Stimulated activated CD8-positive, alpha-beta memory T cell treated with anti-CD3 and anti-CD28 coated beads, Interleukin-15, amount 100 ng/mL, for 4 hours (primary cell): ENCODE results near the gene NAA50.

Source experiments
- DNase-seq, 2 donors: peaks; one replicate each; pipeline ENCODE4 v3.0.0-alpha.2; 2020; ENCODE audit warnings: low read depth in 2 of 2

NAA50 gene

DNA sequence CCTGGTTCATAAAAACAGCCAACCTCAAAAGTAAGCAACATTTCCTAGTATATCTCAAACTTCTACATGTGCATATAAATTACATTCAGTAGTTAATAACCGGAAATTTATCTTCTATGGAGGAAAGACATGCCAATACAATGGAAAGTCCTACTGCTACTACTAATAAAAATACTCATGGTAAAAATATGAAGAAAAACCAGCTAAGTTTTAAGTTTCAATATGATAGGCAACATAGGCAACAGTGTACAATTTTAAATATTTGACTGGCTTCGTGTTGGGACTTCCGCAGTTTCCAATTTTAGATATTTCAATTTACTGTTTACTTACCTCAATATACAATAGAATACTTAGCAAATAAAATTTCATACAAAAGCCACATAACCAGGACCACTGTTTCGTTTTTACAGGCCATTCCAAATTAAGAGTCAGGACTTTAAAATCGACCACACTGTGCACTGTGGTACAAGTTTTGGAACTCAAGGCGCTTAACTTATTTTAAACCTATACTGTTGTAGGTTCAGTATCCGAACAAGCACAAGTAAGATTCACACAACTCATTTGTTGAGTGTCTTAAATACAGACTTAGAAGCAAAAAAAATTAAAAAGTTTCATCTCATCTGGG, 2.9 kb downstream of the NAA50 start:
- DNase-seq = no peak

GRCh38 chr3:113741620-113742019, 4.4 kb downstream of the NAA50 start:
- DNase-seq = no peak

DNA sequence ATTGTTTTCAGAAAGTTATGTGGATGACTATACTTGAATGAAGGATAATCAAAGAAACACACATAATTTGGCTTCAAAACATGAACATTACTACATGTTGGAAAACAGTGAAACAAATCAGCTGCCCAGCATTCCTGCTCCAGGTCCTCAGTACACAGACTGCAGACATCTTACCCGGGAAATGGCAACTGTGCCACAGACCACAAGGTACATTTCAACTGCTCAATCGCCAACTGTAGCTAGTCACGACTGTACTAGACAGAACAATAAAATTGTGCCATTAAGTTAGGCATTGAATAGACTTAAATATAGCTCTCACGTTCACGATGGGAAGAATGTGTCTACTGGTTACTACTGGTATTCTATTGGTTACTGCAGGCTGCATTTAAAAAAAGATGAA, 5.0 kb downstream of the NAA50 start:
- DNase-seq = no peak

- DNase-seq = no peak
Observed at GRCh38 chr3:113736548-113737089, 9.4 kb downstream of the NAA50 start.

DNA sequence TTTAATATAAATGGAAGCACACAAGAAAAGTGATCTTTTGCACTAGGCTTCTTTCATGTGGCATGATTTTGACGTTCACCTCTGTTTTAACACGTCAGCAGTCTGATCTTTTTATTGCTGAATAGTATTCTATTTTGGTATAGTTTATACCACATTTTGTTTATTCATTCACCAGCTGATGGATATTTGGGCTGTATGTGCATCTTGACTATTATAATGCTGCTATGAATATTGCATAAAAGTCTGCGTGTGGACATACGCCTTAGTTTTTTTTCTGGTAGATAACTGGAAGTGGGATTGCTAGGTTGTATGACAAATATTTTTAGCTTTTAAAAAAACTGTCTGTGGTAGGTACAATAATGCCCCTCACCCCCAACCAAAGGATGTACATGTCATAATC, 14.4 kb downstream of the NAA50 start:
- no peak for DNase-seq

DNA sequence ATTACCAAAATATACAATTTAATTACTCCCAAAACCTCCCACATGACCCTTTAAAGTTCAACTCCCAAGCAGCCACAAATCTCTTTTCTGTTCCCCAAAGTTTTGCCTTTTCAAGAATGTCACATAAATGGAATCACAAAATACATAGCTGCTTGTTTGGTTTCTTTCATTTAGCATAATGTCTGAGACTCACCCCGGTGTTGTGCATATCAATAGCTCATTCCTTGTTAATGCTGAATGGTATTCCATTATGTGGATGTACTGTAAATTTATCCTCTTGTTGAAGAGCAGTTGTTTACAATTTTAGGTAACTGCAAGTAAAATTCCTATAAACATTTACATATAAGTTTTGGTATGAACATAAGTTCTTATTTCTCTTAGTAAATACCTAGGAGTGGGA, 15.5 kb downstream of the NAA50 start:
- DNase-seq = no peak

GRCh38 chr3:113728661-113729060, 17.4 kb downstream of the NAA50 start:
- DNase-seq = no peak

DNA sequence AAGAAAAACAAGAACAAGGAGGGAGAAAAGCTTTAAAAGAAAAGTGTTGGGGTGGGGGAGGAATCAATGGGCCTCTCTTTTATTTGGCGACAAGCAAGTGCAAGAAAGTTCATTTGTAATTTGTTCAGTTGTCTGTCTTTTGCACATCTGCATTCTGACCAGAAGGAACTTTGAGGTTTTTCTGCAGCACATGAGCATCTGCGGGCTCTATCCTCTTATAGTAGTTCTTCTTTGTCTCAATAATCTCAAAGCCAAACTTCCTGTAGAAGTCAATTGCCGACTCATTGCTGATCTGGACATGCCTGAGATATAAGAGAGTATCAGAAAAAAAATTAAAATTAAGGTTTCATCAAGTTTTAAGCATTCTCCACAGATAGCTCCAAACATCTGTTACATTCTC, 24.4 kb downstream of the NAA50 start:
- DNase-seq = no peak

- no peak for DNase-seq
Observed at GRCh38 chr3:113719758-113720157, 26.3 kb downstream of the NAA50 start.

GRCh38 chr3:113719294-113719693, 26.8 kb downstream of the NAA50 start:
- no peak for DNase-seq

DNA sequence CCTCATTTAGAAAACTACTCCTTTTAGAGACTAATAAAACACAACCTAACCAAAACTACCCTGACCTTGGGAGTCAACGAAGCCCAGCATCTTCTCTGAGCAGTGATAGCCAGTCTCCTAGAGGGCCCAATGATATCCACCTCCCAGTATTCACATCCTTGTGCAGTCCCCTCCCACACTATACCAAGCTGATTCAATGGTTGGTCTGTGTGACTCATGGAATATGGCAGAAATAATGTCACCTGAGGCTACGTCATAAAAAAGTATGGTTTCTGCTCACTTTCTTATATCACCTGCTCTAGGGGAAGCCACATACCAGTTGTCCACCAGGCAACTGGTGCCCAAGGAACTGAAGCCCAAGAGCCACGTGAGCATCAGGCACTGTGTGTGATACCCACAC, 28.2 kb downstream of the NAA50 start:
- no peak for DNase-seq

GRCh38 chr3:113717308-113717707, 28.7 kb downstream of the NAA50 start:
- no peak for DNase-seq

DNA sequence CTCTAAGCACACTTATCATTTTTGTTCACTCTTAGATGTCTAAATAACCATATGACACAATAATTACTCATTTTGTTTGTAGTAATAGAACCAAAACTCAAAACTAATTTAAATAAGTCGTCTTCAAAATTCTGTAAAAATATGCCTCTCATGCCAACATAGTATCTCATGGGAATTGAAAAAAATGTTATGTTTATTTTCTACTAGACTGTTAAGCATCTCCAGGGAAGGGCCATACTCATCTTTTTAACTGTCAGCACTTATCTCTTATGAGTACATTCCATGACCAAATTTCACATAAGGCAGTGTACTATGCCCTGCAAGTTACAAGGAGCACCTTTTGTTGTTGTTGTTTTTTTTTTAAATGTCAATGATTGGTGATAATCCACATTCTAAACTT, 31.3 kb downstream of the NAA50 start:
- DNase-seq = no peak

- DNase-seq = no peak
Observed at GRCh38 chr3:113712129-113712528, 33.9 kb downstream of the NAA50 start.

- no peak for DNase-seq
Observed at GRCh38 chr3:113707835-113708234, 38.2 kb downstream of the NAA50 start.

DNA sequence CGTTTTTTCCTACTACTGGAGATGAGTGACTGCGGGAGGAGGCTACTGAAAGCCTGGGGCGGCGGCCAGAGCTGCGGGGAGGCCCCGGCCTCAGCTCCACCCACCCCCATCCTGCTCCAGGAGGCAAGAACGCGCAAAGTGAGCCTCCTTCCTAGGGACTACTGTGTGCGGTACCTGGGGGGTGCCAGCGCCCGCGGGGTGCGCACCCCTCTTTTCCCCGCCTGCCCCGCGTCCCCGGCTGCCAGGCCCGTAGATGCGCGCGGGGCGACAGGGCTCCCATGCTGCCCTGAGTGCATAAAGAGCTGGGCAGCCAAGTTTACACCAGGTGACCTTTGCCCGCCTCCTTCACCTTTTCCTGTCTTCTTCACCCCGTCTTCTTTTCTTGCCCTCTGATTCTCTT, 47.1 kb downstream of the NAA50 start:
- no peak for DNase-seq

DNA sequence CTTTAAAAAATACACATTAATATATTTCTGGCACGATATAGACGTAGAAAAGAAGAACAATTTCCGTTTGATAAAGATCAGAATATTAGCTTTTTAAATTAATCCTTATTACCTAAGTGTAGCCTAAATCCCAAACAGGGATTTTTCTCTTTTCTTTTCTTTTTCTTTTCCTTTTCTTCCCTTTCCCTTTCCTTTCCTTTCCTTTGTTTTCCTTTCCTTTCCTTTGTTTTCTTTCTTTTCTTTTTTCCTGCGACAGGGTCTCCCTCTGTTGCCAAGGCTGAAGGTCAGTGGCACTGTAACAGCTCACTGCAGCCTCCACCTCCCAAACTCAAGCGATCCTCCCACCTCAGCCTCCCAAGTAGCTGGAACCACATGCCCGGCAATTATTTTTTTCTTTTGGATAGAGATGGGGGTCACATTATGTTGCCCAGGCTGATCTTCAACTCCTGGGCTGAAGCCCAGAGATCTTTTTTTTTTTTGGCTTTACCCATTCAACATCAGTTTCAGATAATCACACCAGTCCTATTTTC, 47.8 kb downstream of the NAA50 start:
- DNase-seq = no peak

- DNase-seq = no peak
Observed at GRCh38 chr3:113697500-113698090, 48.5 kb downstream of the NAA50 start.

DNA sequence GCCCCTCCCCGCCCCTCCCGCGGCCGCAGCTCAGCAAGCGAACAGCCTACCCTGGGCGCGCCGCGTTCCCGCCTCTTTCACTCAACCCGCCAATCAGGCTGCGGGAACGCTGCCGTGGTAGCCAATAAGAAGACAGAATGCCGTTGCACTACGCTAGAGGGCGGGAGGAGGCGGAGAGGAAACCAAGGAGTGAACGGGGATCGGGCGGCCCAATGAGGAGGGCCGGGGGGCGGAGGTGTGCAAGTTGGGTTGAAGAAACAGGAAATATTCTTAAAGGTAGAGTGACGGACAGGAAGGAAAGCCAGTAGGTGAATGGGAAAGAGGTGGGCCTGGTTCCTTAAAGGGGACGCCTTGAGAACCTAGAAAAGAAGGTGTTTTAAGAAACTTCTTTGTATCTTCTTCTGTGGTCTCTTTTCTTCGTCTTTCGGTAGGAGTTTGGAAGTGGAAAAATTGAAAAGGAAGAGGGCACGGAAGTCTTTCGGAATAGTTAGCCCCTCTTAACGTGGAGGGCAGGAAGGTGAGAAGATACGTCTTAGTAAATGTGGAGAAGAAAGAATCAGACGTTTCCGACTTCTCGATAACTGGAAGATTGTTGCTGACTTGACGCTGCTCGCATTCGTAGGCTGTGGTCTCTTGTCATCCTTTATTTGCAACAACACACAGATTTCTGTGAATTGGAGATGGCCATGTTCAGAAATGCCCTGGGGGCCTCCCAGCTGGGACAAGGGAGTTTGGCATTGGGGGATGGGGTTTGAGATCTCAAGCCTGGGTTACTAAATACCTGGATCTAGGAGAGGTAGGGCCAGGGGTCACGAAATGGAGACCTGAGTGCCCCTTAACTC, 49.2 kb downstream of the NAA50 start:
- peak; percentile 97 to 98 for DNase-seq

GRCh38 chr3:113695786-113696645, 50.0 kb downstream of the NAA50 start, which contains the start of gene USF3:
TSS of gene USF3 (minus strand) at chr3:113696642. CDS start at chr3:113674878, 21,764 bp downstream.
- peak; percentile 67 to 72 for DNase-seq

DNA sequence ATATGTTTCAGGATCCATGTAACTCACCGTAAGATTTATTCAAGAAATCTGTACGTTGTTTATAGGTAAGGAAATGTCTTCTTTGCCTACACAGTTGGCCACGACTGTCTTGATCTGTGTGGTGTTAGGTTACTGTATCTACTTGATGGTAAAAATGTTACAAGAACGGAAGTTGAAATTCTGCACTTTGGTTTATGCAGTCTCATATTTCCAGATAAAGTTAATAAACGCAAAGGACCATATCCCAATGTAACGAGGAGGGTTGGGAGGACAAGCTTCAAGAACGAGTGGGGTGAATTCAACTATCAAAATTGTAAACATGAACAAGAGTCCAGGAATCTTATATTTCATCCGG, 50.6 kb downstream of the NAA50 start:
- DNase-seq = no peak

GRCh38 chr3:113690482-113690881, 55.6 kb downstream of the NAA50 start:
- DNase-seq = no peak
